ENCODE measurements around the gene ADAMTSL5. TPM values are rescaled to one million over a fixed set of nuclear protein-coding genes. Genes with fewer than 3 reads are reported as not detected.

The ADAMTSL5 gene
- total and polyA plus RNA-seq, 2 of the 13 experiments (the other 11 are each of a cell fraction or from before 2014, with no cell fraction given), result 0.60 to 2.7 TPM

- TF ChIP-seq HBP1 (CRISPR knock-in tag; IDR thresholded peaks at IDR 0.05; ENCODE audit: low read depth), result peak; percentile 87
- no peak for TF ChIP-seq HMG20B (CRISPR knock-in tag; conservative IDR thresholded peaks at IDR 0.05)
- no peak for TF ChIP-seq ZBTB8A (CRISPR knock-in tag; IDR thresholded peaks at IDR 0.05; ENCODE audit: borderline replicate concordance, low read depth)
- no peak for TF ChIP-seq KMT2B (CRISPR knock-in tag; IDR thresholded peaks at IDR 0.05)
- 0 out of 2 replicates have a peak, but pooled peaks have one; percentile 13 for TF ChIP-seq MED1 (CRISPR knock-in tag; IDR thresholded peaks at IDR 0.05)
- TF ChIP-seq IRF1 (CRISPR knock-in tag; IDR thresholded peaks at IDR 0.05; ENCODE audit: low read depth), result no peak
- no peak for TF ChIP-seq MTERF4 (CRISPR knock-in tag; IDR thresholded peaks at IDR 0.05)
- TF ChIP-seq E2F2 (CRISPR knock-in tag; IDR thresholded peaks at IDR 0.05; ENCODE audit: borderline replicate concordance), result no peak
- no peak for TF ChIP-seq SRF (IDR thresholded peaks at IDR 0.05; ENCODE audit: low read depth, low read length)
- no peak for TF ChIP-seq ZNF619 (CRISPR knock-in tag; IDR thresholded peaks at IDR 0.05)
- no peak for TF ChIP-seq ZSCAN12 (CRISPR knock-in tag; IDR thresholded peaks at IDR 0.05)
- TF ChIP-seq MAX (IDR thresholded peaks at IDR 0.05), result peak; percentile 59; the same call in 1 of the 2 replicates
- TF ChIP-seq CEBPZ (IDR thresholded peaks at IDR 0.05; ENCODE audit: low read length), result no peak
- TF ChIP-seq ZFP1 (CRISPR knock-in tag; IDR thresholded peaks at IDR 0.05), result no peak
- TF ChIP-seq SOX13 (IDR thresholded peaks at IDR 0.05), result no peak
- TF ChIP-seq SOX13 (CRISPR knock-in tag; conservative IDR thresholded peaks at IDR 0.05 in 1 of 2, IDR thresholded peaks at IDR 0.05 in 1 of 2), result no peak
- TF ChIP-seq ZMAT3 (CRISPR knock-in tag; conservative IDR thresholded peaks at IDR 0.05), result no peak; the same call in none of the 2 replicates
- no peak for TF ChIP-seq HOXA7 (CRISPR knock-in tag; IDR thresholded peaks at IDR 0.05)
- TF ChIP-seq ARNT (IDR thresholded peaks at IDR 0.05), result no peak
- no peak for TF ChIP-seq ZNF513 (CRISPR knock-in tag; conservative IDR thresholded peaks at IDR 0.05)
- no peak for TF ChIP-seq STAT5B (CRISPR knock-in tag; IDR thresholded peaks at IDR 0.05)
Measured at GRCh38 chr19:1490311-1491113, 22.3 kb downstream of the ADAMTSL5 start, which contains the start of gene PCSK4 (continued).

All from HepG2 (cell line).